NCI-H187 treated with DMSO at 0.1 percent for 48 hours (cell line): ENCODE measurements around the gene RCE1.

ENCODE experiments used
- DNase-seq: peaks from one replicate; lab custom pipeline; 2025; lab: John Stamatoyannopoulos, UW

The RCE1 gene

GRCh38 chr11:66844496-66845142, 1.4 kb downstream of the RCE1 start:
- no peak for DNase-seq

GRCh38 chr11:66845143-66845875, 2.1 kb downstream of the RCE1 start:
- DNase-seq: no peak

DNA sequence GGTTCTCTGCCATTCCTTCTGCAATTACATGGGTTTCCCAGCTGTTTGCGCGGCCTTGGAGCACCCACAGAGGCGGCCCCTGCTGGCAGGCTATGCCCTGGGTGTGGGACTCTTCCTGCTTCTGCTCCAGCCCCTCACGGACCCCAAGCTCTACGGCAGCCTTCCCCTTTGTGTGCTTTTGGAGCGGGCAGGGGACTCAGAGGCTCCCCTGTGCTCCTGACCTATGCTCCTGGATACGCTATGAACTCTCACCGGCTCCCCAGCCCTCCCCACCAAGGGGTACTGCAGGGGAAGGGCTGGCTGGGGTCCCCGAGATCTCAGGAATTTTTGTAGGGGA, 2.6 kb downstream of the RCE1 start:
- no peak for DNase-seq

DNA sequence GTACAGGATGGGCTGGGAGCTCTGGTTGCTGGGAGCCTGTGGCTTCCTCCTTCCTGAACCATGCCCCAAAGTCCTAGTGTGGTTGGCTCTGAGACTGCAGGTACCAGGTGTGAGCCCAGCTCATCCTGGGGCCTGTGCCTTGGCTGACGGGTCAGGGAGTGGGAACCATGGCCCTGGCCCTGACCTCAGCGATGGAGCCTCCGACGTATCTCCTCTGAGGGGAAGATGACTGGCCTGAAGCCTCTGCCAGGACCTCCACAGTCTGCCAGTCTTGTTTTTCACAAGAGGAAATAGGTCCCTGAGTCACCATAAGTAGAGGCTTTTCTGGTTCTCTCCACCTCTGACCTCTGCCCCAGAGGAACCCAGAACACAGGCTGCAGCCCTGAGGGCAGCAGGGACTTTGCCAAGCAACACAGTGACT, 3.4 kb downstream of the RCE1 start:
- no peak for DNase-seq

- DNase-seq: no peak
Measured at GRCh38 chr11:66847461-66848232, 4.4 kb downstream of the RCE1 start.

DNA sequence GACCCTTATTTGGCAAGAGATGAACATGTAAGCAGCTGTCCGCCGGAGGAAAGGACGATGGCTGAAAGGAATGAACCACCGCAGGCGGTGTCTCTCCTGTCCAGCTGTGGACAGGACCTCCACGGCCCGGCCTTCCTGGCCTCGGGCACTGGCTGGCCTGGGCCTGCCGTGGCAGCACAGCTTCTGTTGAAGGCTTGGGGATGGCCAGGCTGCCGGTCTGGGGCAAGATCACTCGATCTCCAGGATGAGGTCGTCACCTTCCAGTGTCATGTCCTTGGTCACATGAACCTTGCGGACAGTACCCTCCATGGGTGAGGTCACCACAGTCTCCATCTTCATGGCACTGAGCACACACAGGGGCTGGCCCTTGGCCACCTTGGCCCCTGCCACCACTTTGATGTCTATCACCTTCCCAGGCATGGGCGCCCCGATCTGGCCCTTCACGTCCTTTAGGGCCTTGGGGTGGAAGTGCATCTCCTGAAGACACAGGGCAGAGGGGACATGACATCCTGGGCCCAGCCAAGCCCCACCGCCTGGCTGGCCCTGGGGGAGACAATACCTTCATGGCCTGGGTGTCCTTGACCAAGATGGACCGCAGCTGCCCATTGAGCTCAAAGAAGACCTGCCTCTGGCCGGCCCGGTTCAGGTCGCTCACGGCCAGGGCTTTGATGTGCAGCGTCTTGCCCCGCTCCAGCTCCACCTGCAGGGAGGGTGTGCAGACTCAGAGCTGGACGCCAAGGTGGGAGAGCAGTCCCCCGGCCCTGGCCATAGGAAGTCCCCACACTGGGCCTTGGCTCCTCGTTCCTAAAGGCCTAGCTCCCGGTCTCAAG, 5.6 kb downstream of the RCE1 start:
- no peak for DNase-seq

DNA sequence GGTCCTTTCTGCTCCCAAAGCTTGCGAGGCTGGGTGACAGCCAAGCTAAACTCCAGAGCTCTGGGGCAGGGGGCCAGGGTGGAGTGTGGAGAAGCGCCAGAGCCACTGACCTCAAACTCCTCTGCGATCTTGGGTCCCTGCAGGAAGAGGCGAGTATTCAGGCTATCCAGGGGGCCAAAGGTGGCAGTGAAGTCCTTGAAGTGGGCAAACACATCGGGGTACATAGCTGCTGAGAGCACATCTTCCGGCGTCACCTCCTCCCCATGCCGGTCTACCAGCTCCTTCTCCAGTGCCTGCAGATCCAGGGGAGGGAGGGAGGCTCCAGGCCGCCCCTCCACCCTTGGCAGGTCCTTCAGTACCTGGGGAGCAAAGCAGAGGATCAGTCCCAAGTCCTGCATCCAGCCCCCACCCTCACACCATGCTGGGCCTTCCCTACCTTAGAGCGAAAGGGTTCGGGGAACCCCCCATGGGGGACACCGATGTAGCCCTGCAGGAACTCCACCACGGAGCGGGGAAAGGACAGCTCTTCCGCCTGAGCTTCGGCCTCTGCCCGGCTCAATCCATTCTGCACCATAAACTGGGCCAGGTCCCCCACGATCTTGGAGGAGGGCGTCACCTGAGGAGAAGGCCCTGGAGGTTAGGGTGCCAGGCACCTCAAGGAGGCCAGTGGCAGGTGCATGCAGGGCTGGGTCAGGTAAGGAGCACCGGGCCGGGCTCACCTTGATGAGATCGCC, 6.4 kb downstream of the RCE1 start:
- no peak for DNase-seq

GRCh38 chr11:66850235-66850587, 7.0 kb downstream of the RCE1 start:
- no peak for DNase-seq

DNA sequence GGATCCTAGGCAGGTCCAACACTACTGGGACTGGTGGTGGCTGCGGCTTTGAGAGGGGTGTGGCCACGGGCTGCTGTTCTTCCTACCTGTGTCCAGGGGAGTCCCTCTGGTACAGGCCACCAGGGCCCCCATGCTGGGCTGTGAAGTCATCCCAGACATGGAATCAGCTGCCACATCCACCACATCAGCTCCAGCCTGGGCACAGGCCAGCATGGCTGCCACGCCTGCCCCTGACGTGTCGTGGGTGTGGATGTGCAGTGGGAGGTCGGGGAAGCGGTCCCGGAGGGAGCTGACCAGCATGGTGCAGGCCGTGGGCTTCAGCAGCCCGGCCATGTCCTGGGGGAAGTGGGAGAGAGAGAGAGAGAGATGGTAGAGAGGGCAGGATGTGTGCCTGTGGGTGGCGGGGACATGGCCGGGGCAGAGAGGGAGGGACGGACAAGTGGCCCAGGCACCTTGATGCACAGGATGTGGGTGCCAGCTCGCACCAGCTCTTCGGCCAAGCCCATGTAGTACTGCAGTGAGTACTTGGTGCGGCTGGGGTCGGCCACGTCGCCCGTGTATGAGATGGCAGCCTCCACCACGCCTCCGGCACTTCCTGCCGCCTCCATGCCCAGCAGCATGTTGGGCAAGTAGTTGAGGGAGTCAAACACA, 7.5 kb downstream of the RCE1 start:
- no peak for DNase-seq

DNA sequence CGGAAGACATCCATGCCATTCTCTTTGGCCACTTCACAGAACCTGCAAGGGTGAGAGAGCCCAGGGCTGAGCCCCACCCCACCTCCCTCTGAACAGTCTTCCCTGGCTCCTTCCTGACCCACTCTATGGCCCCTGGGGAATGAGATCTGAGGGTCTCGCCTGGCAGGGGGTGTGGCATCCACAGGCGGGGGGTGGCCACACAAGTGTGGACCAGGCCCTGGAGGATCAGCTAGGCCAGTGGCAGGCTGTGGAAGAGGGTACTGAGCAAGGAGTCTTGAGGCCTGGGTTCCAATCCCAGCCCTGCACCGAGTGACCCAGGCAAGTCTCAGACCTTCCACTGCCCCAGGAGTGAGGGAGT, 8.0 kb downstream of the RCE1 start:
- no peak for DNase-seq

- DNase-seq: no peak
Measured at GRCh38 chr11:66851698-66852465, 8.6 kb downstream of the RCE1 start.

DNA sequence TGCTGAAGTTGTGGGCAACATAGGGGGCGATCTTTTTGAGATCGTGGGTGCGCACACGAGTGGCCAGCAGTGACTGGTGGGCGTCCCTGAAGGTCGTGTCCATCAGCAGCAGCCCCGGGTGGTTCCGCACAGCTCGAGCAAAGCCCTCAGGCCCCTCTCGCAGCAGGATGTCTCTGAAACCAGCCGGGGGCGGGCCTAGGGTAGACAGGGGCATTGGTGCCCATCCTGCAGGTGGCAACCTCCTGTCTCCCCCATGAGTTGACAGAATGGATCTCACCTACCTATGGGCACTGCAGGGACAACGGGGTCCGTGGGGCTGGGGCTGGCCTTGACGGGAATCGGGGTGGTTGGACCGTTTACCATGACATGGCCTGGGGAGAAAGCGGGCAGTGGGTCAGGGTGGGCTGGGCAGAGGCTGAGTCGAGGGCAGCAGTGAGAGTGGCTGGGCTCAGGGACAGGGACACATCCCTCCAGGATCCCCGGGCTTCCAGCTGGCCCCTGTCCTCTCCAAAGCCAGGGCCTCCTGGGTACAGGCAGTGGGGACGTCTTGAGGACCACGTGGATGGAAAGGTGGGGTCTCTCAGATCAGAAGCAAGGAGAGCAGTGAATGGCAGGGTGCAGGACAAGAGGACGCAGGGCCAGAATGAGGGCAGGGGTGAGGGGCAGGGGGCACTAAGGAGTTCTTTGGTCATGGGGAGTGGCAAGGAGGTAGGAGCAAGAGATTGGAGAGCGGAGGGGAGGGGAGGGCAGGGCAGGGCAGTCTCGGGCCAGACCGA, 9.4 kb downstream of the RCE1 start:
- DNase-seq: no peak

GRCh38 chr11:66853242-66854229, 10.3 kb downstream of the RCE1 start:
- DNase-seq: no peak

DNA sequence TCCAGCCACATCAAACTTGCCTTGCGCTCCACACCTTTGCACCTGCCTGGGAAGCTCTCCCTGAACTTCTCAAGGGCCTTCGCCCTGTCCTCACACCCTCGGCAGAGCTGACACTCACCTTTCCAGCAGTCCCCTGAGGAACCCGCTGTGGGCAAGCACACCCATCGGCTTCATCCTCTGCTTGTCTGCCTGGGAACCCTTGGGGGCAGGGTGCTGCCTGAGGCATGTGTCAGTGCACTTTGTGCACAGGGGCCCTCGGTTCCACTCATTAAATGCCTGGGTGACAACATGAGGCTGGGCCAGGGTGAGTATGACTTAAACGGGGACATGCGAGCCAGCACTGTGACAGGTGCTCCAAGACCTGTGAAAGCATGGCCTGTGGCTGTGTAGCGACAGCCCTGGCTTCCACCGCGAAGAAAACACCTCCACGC, 11.0 kb downstream of the RCE1 start:
- no peak for DNase-seq

GRCh38 chr11:66854729-66855211, 11.5 kb downstream of the RCE1 start:
- no peak for DNase-seq

GRCh38 chr11:66855574-66856495, 12.6 kb downstream of the RCE1 start:
- peak; percentile 37 for DNase-seq
